Activated B cell treated with CpG ODN at 0.5 μM for 24 hours (primary cell): ENCODE data around the gene CALHM6. TPM values are rescaled to one million over a fixed set of nuclear protein-coding genes. Genes with fewer than 3 reads are reported as not detected.
A peak's percentile ranks its signal among the peaks of the same experiment; 100 is the strongest.

ENCODE experiments used
- ATAC-seq: fragments of 200-7000 bp; cut with Tn5 transposase; one replicate; pipeline ENCODE4 v1.10.0; 2021; ENCODE audit warnings: low read depth, mild to moderate bottlenecking, moderate library complexity
- CTCF ChIA-PET: fragments of 350-600 bp; sonication (Branson Sonifier 250); formaldehyde crosslinking; loops from one replicate; lab custom pipeline; 2021; ENCODE audit warnings: antibody characterized with exemption; lab: Charles Lee
- POLR2A ChIA-PET: fragments of 350-600 bp; sonication (Branson Sonifier 250); formaldehyde crosslinking; loops from one replicate; lab custom pipeline; 2021; ENCODE audit warnings: antibody characterized with exemption; lab: Charles Lee
- DNase-seq: peaks from one replicate; pipeline ENCODE4 v3.0.0; 2022
- H3K27ac Mint-ChIP-seq: one replicate; pipeline ENCODE4 v1.8.0; 2020; ENCODE audit warnings: mixed read lengths
- H3K27me3 Mint-ChIP-seq: one replicate; pipeline ENCODE4 v1.8.0; 2021; ENCODE audit warnings: mixed read lengths
- H3K36me3 Mint-ChIP-seq: one replicate; pipeline ENCODE4 v1.8.0; 2021; ENCODE audit warnings: low read depth, mixed read lengths
- H3K4me1 Mint-ChIP-seq: one replicate; pipeline ENCODE4 v1.8.0; 2021; ENCODE audit warnings: mixed read lengths
- H3K4me3 Mint-ChIP-seq: one replicate; pipeline ENCODE4 v1.8.0; 2020; ENCODE audit warnings: mild to moderate bottlenecking, mixed read lengths
- H3K9me3 Mint-ChIP-seq: one replicate; pipeline ENCODE4 v1.8.0; 2020; ENCODE audit warnings: mixed read lengths
- intact Hi-C: fragments of 100-400 bp; cut with micrococcal nuclease; formaldehyde crosslinking; loops from one replicate; pipeline ENCODE4 v1.15.1; 2024
- total RNA-seq: library from RNA; stranded (reverse); gene quantifications from 2 replicates; pipeline ENCODE4 v1.2.3, GENCODE V29; 2022
- TF ChIP-seq, protein P1 (sequence below): fragments of 200-600 bp; IDR thresholded peaks from one replicate; pipeline ENCODE4 v1.8.0; 2022; ENCODE audit warnings: antibody characterized with exemption, mild to moderate bottlenecking

The CALHM6 gene
- total RNA-seq, 1 donor from 2014 or later: 15.0 TPM

DNA sequence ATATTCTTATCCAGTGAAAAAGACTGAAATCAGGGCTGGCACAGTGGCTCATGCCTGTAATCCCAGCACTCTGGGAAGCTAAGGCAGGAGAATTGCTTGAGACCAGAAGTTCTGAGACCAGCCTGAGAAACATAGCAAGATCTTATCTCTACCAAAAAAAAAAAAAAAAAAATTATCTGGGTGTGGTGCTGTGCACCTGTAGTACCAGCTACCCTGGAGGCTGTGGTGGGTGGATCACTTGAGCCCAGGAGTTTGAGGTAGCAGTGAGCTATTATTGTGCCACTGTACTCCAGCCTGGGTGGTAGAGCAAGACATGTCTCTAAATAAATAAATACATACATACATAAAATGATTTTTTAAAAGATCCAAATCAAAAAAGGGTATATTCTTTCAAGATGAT, 6.3 kb downstream of the CALHM6 start:
- H3K27me3 Mint-ChIP-seq: no peaks in the 10 kb centered on the region
- TF ChIP-seq, protein P1, sequence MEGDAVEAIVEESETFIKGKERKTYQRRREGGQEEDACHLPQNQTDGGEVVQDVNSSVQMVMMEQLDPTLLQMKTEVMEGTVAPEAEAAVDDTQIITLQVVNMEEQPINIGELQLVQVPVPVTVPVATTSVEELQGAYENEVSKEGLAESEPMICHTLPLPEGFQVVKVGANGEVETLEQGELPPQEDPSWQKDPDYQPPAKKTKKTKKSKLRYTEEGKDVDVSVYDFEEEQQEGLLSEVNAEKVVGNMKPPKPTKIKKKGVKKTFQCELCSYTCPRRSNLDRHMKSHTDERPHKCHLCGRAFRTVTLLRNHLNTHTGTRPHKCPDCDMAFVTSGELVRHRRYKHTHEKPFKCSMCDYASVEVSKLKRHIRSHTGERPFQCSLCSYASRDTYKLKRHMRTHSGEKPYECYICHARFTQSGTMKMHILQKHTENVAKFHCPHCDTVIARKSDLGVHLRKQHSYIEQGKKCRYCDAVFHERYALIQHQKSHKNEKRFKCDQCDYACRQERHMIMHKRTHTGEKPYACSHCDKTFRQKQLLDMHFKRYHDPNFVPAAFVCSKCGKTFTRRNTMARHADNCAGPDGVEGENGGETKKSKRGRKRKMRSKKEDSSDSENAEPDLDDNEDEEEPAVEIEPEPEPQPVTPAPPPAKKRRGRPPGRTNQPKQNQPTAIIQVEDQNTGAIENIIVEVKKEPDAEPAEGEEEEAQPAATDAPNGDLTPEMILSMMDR: no peak
- intact Hi-C loops: loop anchor here (10.0 kb wide), 1 partner anchor 453 kb away; no protein-coding TSS in a partner anchor
- H3K36me3 Mint-ChIP-seq: no peaks in the 10 kb centered on the region
- ChIA-PET CTCF (no interaction called here), POLR2A (no interaction called here)
- peaks cover 58% of the 10 kb centered on the region for H3K4me1 Mint-ChIP-seq
- H3K4me3 Mint-ChIP-seq: no peak overlapping the region
- DNase-seq: no peak
- no peak for ATAC-seq
- no peaks in the 10 kb centered on the region for H3K9me3 Mint-ChIP-seq
- peak overlapping the region; percentile 80 for H3K27ac Mint-ChIP-seq

DNA sequence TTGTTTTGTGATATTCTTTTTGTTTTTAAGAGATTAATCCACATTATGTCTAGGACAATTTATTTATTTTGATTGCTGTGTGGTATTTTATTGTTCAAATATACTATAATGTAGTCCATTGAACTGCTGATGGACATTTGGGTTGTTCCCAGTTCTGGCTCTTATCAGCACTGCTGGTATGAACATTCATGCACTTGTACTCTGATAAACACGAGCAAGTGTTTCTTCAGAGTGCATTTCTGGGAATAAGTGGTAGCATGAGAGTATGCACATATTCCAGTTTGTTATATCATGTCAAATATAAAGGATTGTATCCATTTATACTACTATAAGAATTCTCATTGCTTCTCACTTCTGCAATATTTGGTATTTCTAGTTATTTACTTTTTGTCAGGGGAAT, 7.1 kb downstream of the CALHM6 start:
- intact Hi-C loops: loop anchor here (10.0 kb wide), 1 partner anchor 453 kb away; no protein-coding TSS in a partner anchor
- Mint-ChIP-seq H3K4me3 (no peak overlapping the region), H3K4me1 (peaks cover 50% of the 10 kb centered on the region), H3K9me3 (no peaks in the 10 kb centered on the region), H3K36me3 (no peaks in the 10 kb centered on the region), H3K27me3 (no peaks in the 10 kb centered on the region), H3K27ac (no peak overlapping the region)
- DNase-seq: no peak
- TF ChIP-seq, protein P1: no peak
- ChIA-PET POLR2A (no interaction called here), CTCF (no interaction called here)
- ATAC-seq: no peak

DNA sequence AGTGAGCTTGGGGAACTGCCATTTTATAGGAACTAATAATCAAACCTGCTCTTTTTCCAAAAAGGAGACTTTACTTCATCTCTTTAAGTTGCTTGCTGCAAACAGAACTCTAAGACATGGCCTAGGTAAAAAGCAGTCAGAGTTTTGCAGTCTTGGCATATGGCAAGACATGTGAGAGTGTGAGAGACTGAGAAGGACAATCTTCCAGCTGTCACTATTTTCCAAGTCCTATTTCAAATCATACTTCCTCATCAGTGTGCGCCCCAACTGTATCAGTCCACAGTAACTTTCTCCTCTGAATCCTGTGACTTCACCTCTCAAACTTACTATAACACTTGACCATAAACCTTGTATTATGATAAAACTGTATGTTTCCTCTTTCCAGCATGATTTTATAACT, 10.4 kb downstream of the CALHM6 start:
- Mint-ChIP-seq H3K4me3 (no peak overlapping the region), H3K9me3 (no peaks in the 10 kb centered on the region), H3K27me3 (no peaks in the 10 kb centered on the region), H3K36me3 (no peaks in the 10 kb centered on the region), H3K27ac (no peak overlapping the region), H3K4me1 (peaks cover 47% of the 10 kb centered on the region)
- TF ChIP-seq, protein P1: no peak
- ATAC-seq (no peak), DNase-seq (no peak)
- intact Hi-C loops: no loop called here
- POLR2A ChIA-PET: no interaction called here
- CTCF ChIA-PET: no interaction called here

DNA sequence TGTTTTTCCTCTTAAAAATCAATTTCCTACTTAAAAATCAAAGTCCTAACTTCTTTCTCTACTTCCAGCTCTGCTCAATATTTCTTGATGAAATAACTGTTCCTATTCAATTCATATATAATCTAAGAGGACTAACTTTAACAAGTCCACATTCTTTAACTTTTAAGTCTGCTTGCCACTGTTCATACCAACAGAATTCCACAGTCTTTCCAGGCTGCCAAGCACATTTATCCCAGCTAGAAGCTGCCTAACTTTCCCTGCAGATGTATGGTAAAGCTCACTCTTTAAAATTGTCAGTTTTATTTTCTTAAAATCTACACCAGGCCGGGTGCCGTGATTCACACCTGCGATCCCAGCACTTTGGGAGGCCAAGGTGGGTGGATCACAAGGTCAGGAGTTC, 11.5 kb downstream of the CALHM6 start:
- DNase-seq: no peak
- no peaks in the 10 kb centered on the region for H3K36me3 Mint-ChIP-seq
- ATAC-seq: no peak
- H3K27ac Mint-ChIP-seq: no peak overlapping the region
- TF ChIP-seq, protein P1: no peak
- H3K4me3 Mint-ChIP-seq: no peak overlapping the region
- no peaks in the 10 kb centered on the region for H3K27me3 Mint-ChIP-seq
- H3K4me1 Mint-ChIP-seq: peaks cover 42% of the 10 kb centered on the region
- intact Hi-C loops: no loop called here
- CTCF ChIA-PET: no interaction called here
- H3K9me3 Mint-ChIP-seq: peaks cover 4% of the 10 kb centered on the region
- POLR2A ChIA-PET: no interaction called here

DNA sequence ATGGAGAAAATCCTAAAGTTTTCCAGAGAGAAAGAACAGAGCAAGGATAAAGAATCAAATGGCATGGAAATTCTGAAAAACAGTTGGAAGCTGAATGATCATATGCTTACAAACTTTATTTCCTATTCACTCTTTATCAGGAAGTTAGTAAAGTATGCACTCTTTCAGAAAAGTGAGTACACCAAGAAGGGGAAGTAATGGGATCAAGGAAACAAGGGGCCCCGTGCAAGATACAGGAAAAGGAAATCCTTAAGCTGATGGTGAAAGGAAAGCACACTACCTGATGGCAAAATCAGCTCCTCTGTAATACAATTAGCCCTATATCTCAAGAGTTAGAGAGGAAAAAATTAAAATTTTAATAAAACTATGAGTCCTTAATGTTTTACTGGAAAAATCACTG, 14.0 kb downstream of the CALHM6 start:
- DNase-seq: no peak
- intact Hi-C loops: no loop called here
- no peaks in the 10 kb centered on the region for H3K36me3 Mint-ChIP-seq
- no peaks in the 10 kb centered on the region for H3K27me3 Mint-ChIP-seq
- TF ChIP-seq, protein P1: no peak
- peaks cover 8% of the 10 kb centered on the region for H3K9me3 Mint-ChIP-seq
- ATAC-seq: no peak
- H3K27ac Mint-ChIP-seq: peak overlapping the region; percentile 93
- H3K4me1 Mint-ChIP-seq: peaks cover 34% of the 10 kb centered on the region
- CTCF ChIA-PET: no interaction called here
- H3K4me3 Mint-ChIP-seq: peak overlapping the region; percentile 70
- POLR2A ChIA-PET: interaction anchor here (0.6 to 1.3 kb wide), 2 partner anchors 13 to 84 kb away, joined by 5 to 7 read pairs; no protein-coding TSS in a partner anchor
